ENCODE measurements around the gene SYNGR3. TPM values are rescaled to one million over a fixed set of nuclear protein-coding genes. Genes with fewer than 3 reads are reported as not detected.

SYNGR3 gene
- total and polyA plus RNA-seq, 2 of the 13 experiments (the other 11 are each of a cell fraction or from before 2014, with no cell fraction given), result 0.97 to 5.7 TPM

GRCh38 chr16:1964506-1965395 is 25.0 kb upstream of the SYNGR3 start, which contains the start of gene RPS2 (continued):
- peak; percentile 97 for TF ChIP-seq MYC (CRISPR knock-in tag; IDR thresholded peaks at IDR 0.05; ENCODE audit: borderline replicate concordance)
- TF ChIP-seq ZNF121 (CRISPR knock-in tag; IDR thresholded peaks at IDR 0.05), result 0 out of 2 replicates have a peak, but pooled peaks have one; percentile 14
- peak; percentile 74; the same call in 1 of the 2 replicates for TF ChIP-seq SALL2 (CRISPR knock-in tag; IDR thresholded peaks at IDR 0.05)
- TF ChIP-seq ZNF672 (CRISPR knock-in tag; IDR thresholded peaks at IDR 0.05), result no peak
- peak; percentile 55; the same call in 1 of the 2 replicates for TF ChIP-seq ZNF691 (CRISPR knock-in tag; IDR thresholded peaks at IDR 0.05; ENCODE audit: borderline replicate concordance, low read depth)
- TF ChIP-seq ZNF788 (CRISPR knock-in tag; IDR thresholded peaks at IDR 0.05; ENCODE audit: borderline replicate concordance), result peak; percentile 75; the same call in 1 of the 2 replicates
- TF ChIP-seq RAD51 (IDR thresholded peaks at IDR 0.05; ENCODE audit: borderline replicate concordance), result no peak
- TF ChIP-seq ZFAT (CRISPR knock-in tag; conservative IDR thresholded peaks at IDR 0.05), result no peak
- no peak for TF ChIP-seq ZNF484 (CRISPR knock-in tag; IDR thresholded peaks at IDR 0.05; ENCODE audit: borderline replicate concordance, low read depth)
- TF ChIP-seq DPF2 (CRISPR knock-in tag; IDR thresholded peaks at IDR 0.05; ENCODE audit: borderline replicate concordance, low read depth), result no peak
- peak; percentile 41 for TF ChIP-seq CBX1 (IDR thresholded peaks at IDR 0.05; ENCODE audit: low read depth)
- TF ChIP-seq TIGD3 (CRISPR knock-in tag; IDR thresholded peaks at IDR 0.05; ENCODE audit: borderline replicate concordance), result peak; percentile 73; the same call in 1 of the 2 replicates
- no peak for TF ChIP-seq KAT2B (IDR thresholded peaks at IDR 0.05; ENCODE audit: borderline replicate concordance, low read depth, low read length)
- TF ChIP-seq ZNF740 (CRISPR knock-in tag; IDR thresholded peaks at IDR 0.05), result peak; percentile 53
- TF ChIP-seq ZNF136 (CRISPR knock-in tag; IDR thresholded peaks at IDR 0.05; ENCODE audit: low read depth), result no peak
- no peak for TF ChIP-seq ZNF609 (CRISPR knock-in tag; IDR thresholded peaks at IDR 0.05; ENCODE audit: borderline replicate concordance)
- TF ChIP-seq ADNP (CRISPR knock-in tag; IDR thresholded peaks at IDR 0.05), result no peak
- no peak for TF ChIP-seq ZNF432 (CRISPR knock-in tag; IDR thresholded peaks at IDR 0.05; ENCODE audit: borderline replicate concordance)

Data from HepG2 (cell line).